BJ (cell line): ENCODE data around the gene NEK7. TPM values are rescaled to one million over a fixed set of nuclear protein-coding genes. Genes with fewer than 3 reads are reported as not detected.

Experiments used
- CTCF ChIA-PET: fragments of 350-600 bp; formaldehyde crosslinking; extraction: SDS; loops from one replicate; lab custom pipeline; 2021; ENCODE audit warnings: antibody characterized with exemption, inconsistent platforms; lab: Yijun Ruan, JAX
- POLR2A ChIA-PET: fragments of 300-600 bp; sonication (Branson Sonifier 250); formaldehyde crosslinking; extraction: SDS; loops from one replicate; lab custom pipeline; 2021; ENCODE audit warnings: antibody characterized with exemption; lab: Charles Lee
- DNase-seq: peaks from one replicate; pipeline ENCODE4 v3.0.0-alpha.2; 2011; ENCODE audit warnings: low read depth
- H3K27me3 ChIP-seq: 2 replicates; pipeline ENCODE4 v1.6.0; 2011; ENCODE audit warnings: low read length; ENCODE audit not compliant: control insufficient read depth, insufficient read depth
- H3K36me3 ChIP-seq: 2 replicates; pipeline ENCODE4 v1.5.1; 2011; ENCODE audit warnings: low read length; ENCODE audit not compliant: control insufficient read depth, insufficient read depth
- H3K4me3 ChIP-seq: 2 replicates; pipeline ENCODE4 v1.5.1; 2011; ENCODE audit warnings: low read depth, mild to moderate bottlenecking, control low read depth, low read length
- CTCF ChIP-seq: IDR thresholded peaks from 2 replicates; pipeline ENCODE4 v1.5.1; 2011; ENCODE audit warnings: low read depth, mild to moderate bottlenecking, control low read depth, inconsistent platforms, low read length, moderate library complexity; ENCODE audit not compliant: insufficient read depth
- polyA plus RNA-seq: library from polyadenylated mRNA; depleted of rRNA; stranded (reverse); fragments of >200 nt; gene quantifications from 2 replicates; pipeline ENCODE4 v1.2.3, GENCODE V29; 2011

NEK7 gene
- polyA plus RNA-seq, 1 experiment: 428 TPM

- ChIA-PET CTCF (no interaction called here), POLR2A (no interaction called here)
- H3K27me3 ChIP-seq: no peaks in the 10 kb centered on the region
- peaks cover 3% of the 10 kb centered on the region; the same call in 1 of the 2 replicates for H3K36me3 ChIP-seq
- no peak for DNase-seq
- H3K4me3 ChIP-seq: no peak overlapping the region
- TF ChIP-seq CTCF: no peak
These were observed 125.1 kb downstream of the NEK7 start for GRCh38 chr1:198281911-198282310.

DNA sequence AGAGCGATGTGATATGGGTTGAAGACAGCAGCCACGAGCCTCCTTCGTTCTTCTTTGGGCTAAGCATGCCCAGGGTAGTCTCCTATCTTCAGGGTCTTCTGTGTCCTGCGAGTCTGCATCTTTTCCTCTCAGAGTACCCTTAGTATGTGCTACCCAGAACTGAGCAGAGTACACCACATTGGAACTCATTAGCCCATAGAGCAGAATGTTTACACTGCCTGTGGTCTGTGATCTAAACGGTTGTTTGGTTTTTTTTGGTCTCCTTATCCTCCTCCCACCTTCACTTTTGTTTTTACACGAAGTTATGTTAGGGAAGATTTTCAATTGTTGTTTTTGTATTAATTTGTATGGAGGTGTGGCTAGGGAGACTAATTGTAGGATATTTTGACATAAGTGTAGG, 126.4 kb downstream of the NEK7 start:
- Histone ChIP-seq H3K27me3 (no peaks in the 10 kb centered on the region), H3K36me3 (peaks cover 3% of the 10 kb centered on the region; the same call in 1 of the 2 replicates), H3K4me3 (no peak overlapping the region)
- DNase-seq: no peak
- POLR2A ChIA-PET: no interaction called here
- TF ChIP-seq CTCF: no peak
- CTCF ChIA-PET: no interaction called here

DNA sequence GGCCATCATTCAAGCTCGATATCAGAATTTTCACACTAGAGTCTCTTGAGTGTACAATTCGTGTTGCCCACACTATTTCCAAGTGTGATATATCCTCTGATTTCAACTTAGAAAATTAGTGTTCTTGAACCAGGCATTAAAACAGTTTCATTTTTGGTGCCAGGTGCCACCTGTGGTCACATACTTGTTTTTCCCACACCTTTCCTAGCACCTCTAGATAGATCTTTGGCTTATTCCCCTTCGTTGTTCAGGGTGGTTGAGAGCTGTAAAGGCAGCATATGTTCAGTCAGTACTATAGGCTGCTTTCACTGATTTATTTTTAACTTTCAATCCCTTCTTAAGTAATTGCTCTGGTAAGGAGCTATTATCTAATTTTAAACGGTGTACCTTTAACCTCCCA, 131.1 kb downstream of the NEK7 start:
- CTCF ChIA-PET: no interaction called here
- peaks cover 4% of the 10 kb centered on the region for H3K36me3 ChIP-seq
- no peaks in the 10 kb centered on the region for H3K27me3 ChIP-seq
- no peak for DNase-seq
- POLR2A ChIA-PET: no interaction called here
- no peak for TF ChIP-seq CTCF
- H3K4me3 ChIP-seq: no peak overlapping the region

GRCh38 chr1:198290089-198290683, 133.4 kb downstream of the NEK7 start:
- Histone ChIP-seq H3K36me3 (peaks cover 5% of the 10 kb centered on the region), H3K4me3 (no peak overlapping the region), H3K27me3 (no peaks in the 10 kb centered on the region)
- DNase-seq: no peak
- CTCF ChIA-PET: interaction anchor here (0.8 kb wide), 1 partner anchor 42 kb away, joined by 3 read pairs; no protein-coding TSS in a partner anchor
- POLR2A ChIA-PET: no interaction called here
- TF ChIP-seq CTCF: no peak

GRCh38 chr1:198291036-198291435, 134.2 kb downstream of the NEK7 start:
- no peak for DNase-seq
- POLR2A ChIA-PET: no interaction called here
- no peak for TF ChIP-seq CTCF
- CTCF ChIA-PET: interaction anchor here (0.6 kb wide), 1 partner anchor 615 kb away, joined by 3 read pairs; no protein-coding TSS in a partner anchor
- Histone ChIP-seq H3K27me3 (no peaks in the 10 kb centered on the region), H3K36me3 (peaks cover 5% of the 10 kb centered on the region), H3K4me3 (no peak overlapping the region)
